ENCODE data around the gene SAA1. TPM values are rescaled to one million over a fixed set of nuclear protein-coding genes. Genes with fewer than 3 reads are reported as not detected.

SAA1 gene
- total and polyA plus RNA-seq, 11 donors = 1.4 to 8.6 (median 4.4) TPM; not detected in 5

DNA sequence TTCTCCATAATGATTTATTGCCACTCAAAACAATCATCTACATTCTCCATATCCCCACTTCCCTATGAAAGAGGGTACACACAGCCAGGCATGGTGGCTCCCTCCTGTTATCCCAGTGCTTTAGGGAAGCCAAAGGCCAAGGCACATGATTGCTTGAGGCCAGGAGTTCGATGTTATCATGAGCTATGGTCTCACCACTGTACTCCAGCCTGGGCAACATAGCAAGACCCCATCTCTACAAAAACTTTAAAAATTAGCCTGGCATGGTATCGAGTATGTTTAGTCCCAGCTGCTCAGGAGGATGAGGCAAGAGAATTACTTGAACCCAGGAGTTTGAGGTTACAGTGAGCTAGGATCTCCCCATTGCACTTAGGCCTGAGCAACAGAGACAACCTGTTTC, 49.8 kb downstream of the SAA1 start:
- H3K9me3 ChIP-seq = no peaks in the 10 kb centered on the region
- peaks cover 0 to 14% (median 7%) of the 10 kb centered on the region in 9 donors for H3K36me3 ChIP-seq
- DNase-seq (no peak), ATAC-seq (no peak)
- no peaks in the 10 kb centered on the region for H3K27me3 ChIP-seq
- intact Hi-C loops (cut with DNase I) = loop anchor here in 1 of 10 donors (10.0 kb wide), 1 partner anchor 319 kb away; the partner anchor contains the start of gene SPTY2D1
- WGBS, 4 donors = 96 to 97% (median 96%) methylated on average over 2 of the region's 2 CpGs
- H3K4me1 ChIP-seq = peaks cover 0 to 50% (median 6%) of the 10 kb centered on the region in 12 donors
- H3K27ac ChIP-seq = no peak overlapping the region
- TF ChIP-seq POLR2A (IDR thresholded peaks at IDR 0.05) = no peak
- TF ChIP-seq, protein P1, sequence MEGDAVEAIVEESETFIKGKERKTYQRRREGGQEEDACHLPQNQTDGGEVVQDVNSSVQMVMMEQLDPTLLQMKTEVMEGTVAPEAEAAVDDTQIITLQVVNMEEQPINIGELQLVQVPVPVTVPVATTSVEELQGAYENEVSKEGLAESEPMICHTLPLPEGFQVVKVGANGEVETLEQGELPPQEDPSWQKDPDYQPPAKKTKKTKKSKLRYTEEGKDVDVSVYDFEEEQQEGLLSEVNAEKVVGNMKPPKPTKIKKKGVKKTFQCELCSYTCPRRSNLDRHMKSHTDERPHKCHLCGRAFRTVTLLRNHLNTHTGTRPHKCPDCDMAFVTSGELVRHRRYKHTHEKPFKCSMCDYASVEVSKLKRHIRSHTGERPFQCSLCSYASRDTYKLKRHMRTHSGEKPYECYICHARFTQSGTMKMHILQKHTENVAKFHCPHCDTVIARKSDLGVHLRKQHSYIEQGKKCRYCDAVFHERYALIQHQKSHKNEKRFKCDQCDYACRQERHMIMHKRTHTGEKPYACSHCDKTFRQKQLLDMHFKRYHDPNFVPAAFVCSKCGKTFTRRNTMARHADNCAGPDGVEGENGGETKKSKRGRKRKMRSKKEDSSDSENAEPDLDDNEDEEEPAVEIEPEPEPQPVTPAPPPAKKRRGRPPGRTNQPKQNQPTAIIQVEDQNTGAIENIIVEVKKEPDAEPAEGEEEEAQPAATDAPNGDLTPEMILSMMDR (IDR thresholded peaks at IDR 0.05) = no peak
- H3K4me3 ChIP-seq = no peak overlapping the region

DNA sequence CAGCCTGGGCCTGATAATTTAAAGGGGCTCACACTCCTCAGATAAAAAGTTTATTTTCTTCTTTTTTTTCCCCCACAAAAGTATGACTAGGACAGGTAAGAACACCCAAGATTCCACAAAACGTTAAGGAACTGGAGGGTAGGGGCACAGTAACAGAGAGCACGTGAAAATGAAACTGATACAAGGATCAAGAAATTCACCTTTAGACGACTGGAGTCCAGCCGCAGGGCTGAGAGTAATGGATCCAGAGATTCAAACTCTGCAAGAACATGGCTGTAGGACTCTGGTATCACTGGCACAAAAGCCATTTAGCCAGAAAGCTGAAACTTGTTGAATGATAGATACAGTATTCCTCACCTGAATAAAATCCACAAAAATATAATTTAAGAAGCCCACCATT, 51.5 kb downstream of the SAA1 start:
- TF ChIP-seq POLR2A (IDR thresholded peaks at IDR 0.05) = no peak
- TF ChIP-seq, protein P1 (IDR thresholded peaks at IDR 0.05) = no peak
- Histone ChIP-seq H3K4me1 (peaks cover 0 to 51% (median 13%) of the 10 kb centered on the region in 12 donors), H3K9me3 (no peaks in the 10 kb centered on the region), H3K36me3 (peaks cover 0 to 10% (median 3%) of the 10 kb centered on the region in 9 donors), H3K4me3 (no peak overlapping the region), H3K27me3 (no peaks in the 10 kb centered on the region), H3K27ac (no peak overlapping the region)
- WGBS, 4 donors = 95 to 97% (median 96%) methylated on average over 4 of the region's 4 CpGs
- intact Hi-C loops (cut with DNase I) = loop anchor here in 1 of 10 donors (10.0 kb wide), 1 partner anchor 317 kb away; the partner anchor contains the start of gene SPTY2D1
- no peak for ATAC-seq
- no peak for DNase-seq

Other genes with a start within 250 kb of the SAA1 start
- gene TPH1, start 220.0 kb upstream of the SAA1 start, total RNA-seq = under 1 TPM in 4 of 9 donors, not detected in 5; 0.06 to 0.45 (median 0.19) TPM
- under 1 TPM; 0.11 to 0.19 TPM for gene TPH1, start 220.0 kb upstream of the SAA1 start, polyA plus RNA-seq
- gene SAAL1, start 160.2 kb upstream of the SAA1 start, total RNA-seq = 1 to 10 TPM; 4.9 to 7.6 (median 6.6) TPM
- 10 to 100 TPM in 1 of 2 donors, 1 to 10 TPM in 1; 7.5 to 10.9 TPM for gene SAAL1, start 160.2 kb upstream of the SAA1 start, polyA plus RNA-seq
- not detected for gene MRGPRX3, start 133.7 kb upstream of the SAA1 start, total RNA-seq
- not detected for gene MRGPRX3, start 133.7 kb upstream of the SAA1 start, polyA plus RNA-seq
- gene MRGPRX4, start 93.4 kb upstream of the SAA1 start, total RNA-seq = not detected
- gene MRGPRX4, start 93.4 kb upstream of the SAA1 start, polyA plus RNA-seq = not detected
- gene SAA4, start 29.5 kb upstream of the SAA1 start, total RNA-seq = not detected
- gene SAA4, start 29.5 kb upstream of the SAA1 start, polyA plus RNA-seq = not detected
- gene SAA2, start 17.6 kb upstream of the SAA1 start, total RNA-seq = 1 to 10 TPM in 3 of 9 donors, under 1 TPM in 1, not detected in 5; 0.56 to 2.2 (median 1.3) TPM
- 1 to 10 TPM in 1 of 2 donors, not detected in 1; 1.9 TPM for gene SAA2, start 17.6 kb upstream of the SAA1 start, polyA plus RNA-seq
- 10 to 100 TPM in 7 of 9 donors, 1 to 10 TPM in 2; 6.4 to 19.3 (median 12.5) TPM for gene HPS5, start 55.9 kb downstream of the SAA1 start, total RNA-seq
- 1 to 10 TPM; 6.1 to 9.8 TPM for gene HPS5, start 55.9 kb downstream of the SAA1 start, polyA plus RNA-seq
- 10 to 100 TPM; 19.8 to 37.2 (median 25.4) TPM for gene GTF2H1, start 56.3 kb downstream of the SAA1 start, total RNA-seq
- 10 to 100 TPM; 11.1 to 31.2 TPM for gene GTF2H1, start 56.3 kb downstream of the SAA1 start, polyA plus RNA-seq
- 100 to 1,000 TPM; 191 to 688 (median 322) TPM for gene LDHA, start 128.3 kb downstream of the SAA1 start, total RNA-seq
- gene LDHA, start 128.3 kb downstream of the SAA1 start, polyA plus RNA-seq = 100 to 1,000 TPM; 212 to 961 TPM
- gene LDHC, start 146.1 kb downstream of the SAA1 start, total RNA-seq = 1 to 10 TPM in 2 of 9 donors, not detected in 7; 1.6 to 1.9 TPM
- 1 to 10 TPM in 1 of 2 donors, not detected in 1; 1.5 TPM for gene LDHC, start 146.1 kb downstream of the SAA1 start, polyA plus RNA-seq
- gene LDHAL6A, start 189.6 kb downstream of the SAA1 start, total RNA-seq = not detected
- not detected for gene LDHAL6A, start 189.6 kb downstream of the SAA1 start, polyA plus RNA-seq